ENCODE data around the gene CDC42SE2.
"Not testable (repeated sequence)": the region's sequence is repeated elsewhere in the genome, so short reads cannot be mapped to it uniquely, and the experiment has no call there.

Gene CDC42SE2

GRCh38 chr5:131371835-131372234 lies 108.0 kb downstream of the CDC42SE2 start:
- Histone ChIP-seq H3K4me1 (ENCODE audit: control insufficient read depth in 1 of 2, insufficient read depth in 2 of 2, low read length in 2 of 2) (peaks cover 0 to 7% of the 10 kb centered on the region in 2 donors), H3K9me3 (ENCODE audit: control insufficient read depth in 1 of 2, low read length in 2 of 2) (no peaks in the 10 kb centered on the region), H3K27ac (ENCODE audit: low read length) (no peak overlapping the region), H3K4me3 (ENCODE audit: low read depth in 1 of 2, low read length in 2 of 2) (no peak overlapping the region), H3K36me3 (ENCODE audit: control insufficient read depth in 1 of 2, insufficient read depth in 2 of 2, low read length in 2 of 2) (no peaks in the 10 kb centered on the region), H3K27me3 (ENCODE audit: low read depth, low read length) (no peaks in the 10 kb centered on the region)

DNA sequence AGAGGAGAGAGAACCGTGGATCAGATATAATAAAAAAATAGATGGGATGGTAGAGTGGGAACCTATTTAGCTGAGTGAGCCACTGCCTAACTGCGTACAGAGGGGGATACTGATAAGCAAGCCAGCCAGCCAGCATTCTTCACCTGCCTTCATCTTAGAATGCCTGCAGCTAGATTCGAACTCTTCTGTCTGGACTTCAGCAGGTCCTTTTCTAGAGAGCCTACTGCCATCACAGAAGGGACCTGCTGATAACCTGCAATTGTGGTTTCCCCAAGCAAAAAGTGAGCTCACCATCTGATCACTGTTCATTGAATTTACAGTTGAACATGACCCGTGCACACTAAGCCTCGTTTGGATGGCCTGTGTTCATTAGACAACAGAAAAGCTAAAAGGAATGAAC lies 109.4 kb downstream of the CDC42SE2 start:
- Histone ChIP-seq H3K27me3 (ENCODE audit: low read depth, low read length) (no peaks in the 10 kb centered on the region), H3K4me3 (ENCODE audit: low read depth in 1 of 2, low read length in 2 of 2) (no peak overlapping the region), H3K27ac (ENCODE audit: low read length) (no peak overlapping the region), H3K4me1 (ENCODE audit: control insufficient read depth in 1 of 2, insufficient read depth in 2 of 2, low read length in 2 of 2) (peaks cover 0 to 7% of the 10 kb centered on the region in 2 donors), H3K36me3 (ENCODE audit: control insufficient read depth in 1 of 2, insufficient read depth in 2 of 2, low read length in 2 of 2) (no peaks in the 10 kb centered on the region), H3K9me3 (ENCODE audit: control insufficient read depth in 1 of 2, low read length in 2 of 2) (no peaks in the 10 kb centered on the region)

DNA sequence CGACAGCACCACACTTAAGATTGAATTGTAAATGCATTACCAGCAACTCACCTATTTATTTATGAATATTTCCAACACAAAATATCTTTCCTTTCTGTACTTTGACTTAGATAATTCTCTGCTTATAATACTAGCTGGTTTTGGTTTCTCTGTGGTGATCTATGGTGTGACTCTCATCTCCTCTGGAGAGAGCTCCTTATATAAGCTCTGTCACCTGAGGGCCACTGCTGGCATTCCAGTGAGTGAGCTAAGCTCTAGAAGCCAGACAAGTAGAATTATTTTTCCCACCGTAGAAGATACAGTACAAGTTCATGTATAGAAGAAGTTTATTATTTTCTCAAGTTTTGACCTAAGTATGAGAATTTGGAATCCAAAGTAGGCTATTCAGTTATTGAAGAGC lies 111.5 kb downstream of the CDC42SE2 start:
- Histone ChIP-seq H3K4me3 (ENCODE audit: low read depth in 1 of 2, low read length in 2 of 2) (no peak overlapping the region), H3K27me3 (ENCODE audit: low read depth, low read length) (no peaks in the 10 kb centered on the region), H3K36me3 (ENCODE audit: control insufficient read depth in 1 of 2, insufficient read depth in 2 of 2, low read length in 2 of 2) (no peaks in the 10 kb centered on the region), H3K9me3 (ENCODE audit: control insufficient read depth in 1 of 2, low read length in 2 of 2) (no peaks in the 10 kb centered on the region), H3K4me1 (ENCODE audit: control insufficient read depth in 1 of 2, insufficient read depth in 2 of 2, low read length in 2 of 2) (peaks cover 7 to 11% of the 10 kb centered on the region in 2 donors), H3K27ac (ENCODE audit: low read length) (no peak overlapping the region)

- peaks cover 17 to 25% of the 10 kb centered on the region in 2 donors for H3K4me1 ChIP-seq (ENCODE audit: control insufficient read depth in 1 of 2, insufficient read depth in 2 of 2, low read length in 2 of 2)
- H3K4me3 ChIP-seq (ENCODE audit: low read depth in 1 of 2, low read length in 2 of 2) = no peak overlapping the region
- H3K27me3 ChIP-seq (ENCODE audit: low read depth, low read length) = no peaks in the 10 kb centered on the region
- H3K27ac ChIP-seq (ENCODE audit: low read length) = no peak overlapping the region
- no peaks in the 10 kb centered on the region for H3K9me3 ChIP-seq (ENCODE audit: control insufficient read depth in 1 of 2, low read length in 2 of 2)
- H3K36me3 ChIP-seq (ENCODE audit: control insufficient read depth in 1 of 2, insufficient read depth in 2 of 2, low read length in 2 of 2) = no peaks in the 10 kb centered on the region
Measured at GRCh38 chr5:131377346-131377745, 113.5 kb downstream of the CDC42SE2 start.

DNA sequence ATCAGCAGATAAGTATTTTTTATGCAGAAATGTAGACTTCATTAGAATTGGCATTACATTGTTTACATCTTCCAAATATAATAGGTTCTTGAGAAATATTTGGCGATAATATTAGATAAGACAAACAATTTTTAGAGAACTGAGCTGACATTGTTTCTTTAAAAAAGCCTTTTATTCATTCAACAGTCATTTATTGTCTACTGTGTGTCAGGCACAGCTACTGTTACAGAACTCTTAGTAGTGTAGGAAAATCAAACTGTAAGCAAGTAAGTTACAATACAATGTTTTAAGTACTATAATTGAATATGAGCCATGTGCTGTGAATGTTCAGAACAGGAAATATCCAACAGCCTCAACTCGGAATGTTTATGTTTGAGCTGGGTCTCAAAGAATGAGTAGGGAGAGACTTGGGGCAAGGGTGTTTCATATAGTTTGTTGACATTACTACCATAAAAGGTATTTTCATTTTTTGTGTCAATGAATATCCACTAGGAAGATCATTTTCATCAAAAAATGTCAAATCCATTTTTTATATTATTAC lies 114.0 kb downstream of the CDC42SE2 start:
- Histone ChIP-seq H3K9me3 (ENCODE audit: control insufficient read depth in 1 of 2, low read length in 2 of 2) (no peaks in the 10 kb centered on the region), H3K4me1 (ENCODE audit: control insufficient read depth in 1 of 2, insufficient read depth in 2 of 2, low read length in 2 of 2) (peaks cover 18 to 27% of the 10 kb centered on the region in 2 donors), H3K27ac (ENCODE audit: low read length) (no peak overlapping the region), H3K27me3 (ENCODE audit: low read depth, low read length) (no peaks in the 10 kb centered on the region), H3K36me3 (ENCODE audit: control insufficient read depth in 1 of 2, insufficient read depth in 2 of 2, low read length in 2 of 2) (no peaks in the 10 kb centered on the region), H3K4me3 (ENCODE audit: low read depth in 1 of 2, low read length in 2 of 2) (no peak overlapping the region)

DNA sequence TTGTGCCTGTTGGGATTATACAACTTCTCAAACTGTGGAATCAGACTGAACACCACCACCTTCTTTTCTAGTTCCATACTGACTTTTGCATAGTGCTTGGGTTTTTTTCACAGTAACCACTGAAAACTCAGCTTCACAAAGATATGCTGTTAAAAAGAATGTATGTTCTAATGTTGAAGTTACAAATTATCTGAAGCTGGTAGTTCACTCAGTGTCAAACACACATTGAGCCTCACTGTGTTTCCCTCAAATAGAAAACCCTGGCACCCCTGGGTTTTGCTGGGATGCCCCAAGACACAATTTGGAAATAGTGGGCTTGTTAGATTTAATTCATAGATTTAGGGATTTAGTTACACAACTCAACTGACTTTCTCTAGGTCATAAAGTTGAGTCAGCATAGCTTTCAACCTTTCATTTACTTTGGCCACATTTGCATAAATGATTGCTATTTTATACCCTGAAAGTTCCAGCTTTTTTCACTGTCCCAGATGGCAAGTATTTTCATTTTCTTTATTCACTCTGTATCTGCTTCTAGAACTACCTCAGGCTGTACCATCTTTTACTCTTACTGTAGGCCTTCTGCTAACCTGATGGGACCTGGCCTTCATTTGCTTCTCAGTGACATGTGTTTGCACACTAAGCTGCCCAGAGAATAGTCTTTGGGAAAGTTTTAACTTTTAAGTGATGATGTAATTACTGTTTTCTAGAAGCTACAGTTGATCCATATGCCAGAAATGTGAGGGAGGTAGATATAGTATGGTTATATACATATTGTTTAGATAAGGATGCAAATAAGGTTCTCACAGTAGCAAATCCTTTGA lies 115.1 kb downstream of the CDC42SE2 start:
- Histone ChIP-seq H3K4me3 (ENCODE audit: low read depth in 1 of 2, low read length in 2 of 2) (no peak overlapping the region), H3K4me1 (ENCODE audit: control insufficient read depth in 1 of 2, insufficient read depth in 2 of 2, low read length in 2 of 2) (peaks cover 18 to 27% of the 10 kb centered on the region in 2 donors), H3K9me3 (ENCODE audit: control insufficient read depth in 1 of 2, low read length in 2 of 2) (no peaks in the 10 kb centered on the region), H3K27me3 (ENCODE audit: low read depth, low read length) (no peaks in the 10 kb centered on the region), H3K36me3 (ENCODE audit: control insufficient read depth in 1 of 2, insufficient read depth in 2 of 2, low read length in 2 of 2) (no peaks in the 10 kb centered on the region), H3K27ac (ENCODE audit: low read length) (peak overlapping the region; percentile 77)

- H3K4me1 ChIP-seq (ENCODE audit: control insufficient read depth in 1 of 2, insufficient read depth in 2 of 2, low read length in 2 of 2) = peaks cover 14 to 27% of the 10 kb centered on the region in 2 donors
- H3K27ac ChIP-seq (ENCODE audit: low read length) = peak overlapping the region; percentile 77
- no peak overlapping the region for H3K4me3 ChIP-seq (ENCODE audit: low read depth in 1 of 2, low read length in 2 of 2)
- no peaks in the 10 kb centered on the region for H3K9me3 ChIP-seq (ENCODE audit: control insufficient read depth in 1 of 2, low read length in 2 of 2)
- no peaks in the 10 kb centered on the region for H3K27me3 ChIP-seq (ENCODE audit: low read depth, low read length)
- H3K36me3 ChIP-seq (ENCODE audit: control insufficient read depth in 1 of 2, insufficient read depth in 2 of 2, low read length in 2 of 2) = no peaks in the 10 kb centered on the region
Measured at GRCh38 chr5:131379723-131380122, 115.9 kb downstream of the CDC42SE2 start.

DNA sequence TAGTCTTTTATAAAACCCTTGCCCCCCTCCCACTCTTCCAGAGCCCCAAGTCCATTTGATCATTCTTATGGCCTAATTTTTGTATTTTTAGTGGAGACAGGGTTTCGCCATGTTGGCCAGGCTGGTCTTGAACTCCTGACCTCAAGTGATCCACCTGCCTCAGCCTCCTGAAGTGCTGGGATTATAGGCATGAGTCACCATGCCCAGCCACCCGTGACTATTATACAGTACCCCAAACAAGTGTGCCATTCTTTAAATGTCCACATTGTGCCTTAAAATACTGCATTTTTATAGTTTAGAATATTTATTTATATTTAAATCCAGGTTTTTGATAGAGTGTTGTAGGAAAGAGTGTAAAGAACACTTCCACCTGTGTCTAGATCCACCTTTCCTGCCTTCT lies 116.4 kb downstream of the CDC42SE2 start:
- H3K27ac ChIP-seq (ENCODE audit: low read length); H3K4me3 ChIP-seq (ENCODE audit: low read depth in 1 of 2, low read length in 2 of 2); H3K9me3 ChIP-seq (ENCODE audit: control insufficient read depth in 1 of 2, low read length in 2 of 2); H3K36me3 ChIP-seq (ENCODE audit: control insufficient read depth in 1 of 2, insufficient read depth in 2 of 2, low read length in 2 of 2); H3K27me3 ChIP-seq (ENCODE audit: low read depth, low read length): not testable (repeated sequence)
- H3K4me1 ChIP-seq (ENCODE audit: control insufficient read depth in 1 of 2, insufficient read depth in 2 of 2, low read length in 2 of 2) = peaks cover 11 to 27% of the 10 kb centered on the region in 2 donors

- Histone ChIP-seq H3K27ac (ENCODE audit: low read length) (peak overlapping the region; percentile 27), H3K4me3 (ENCODE audit: low read depth in 1 of 2, low read length in 2 of 2) (no peak overlapping the region), H3K36me3 (ENCODE audit: control insufficient read depth in 1 of 2, insufficient read depth in 2 of 2, low read length in 2 of 2) (peaks cover 0 to 2% of the 10 kb centered on the region in 2 donors), H3K27me3 (ENCODE audit: low read depth, low read length) (no peaks in the 10 kb centered on the region), H3K4me1 (ENCODE audit: control insufficient read depth in 1 of 2, insufficient read depth in 2 of 2, low read length in 2 of 2) (peaks cover 11 to 27% of the 10 kb centered on the region in 2 donors), H3K9me3 (ENCODE audit: control insufficient read depth in 1 of 2, low read length in 2 of 2) (no peaks in the 10 kb centered on the region)
Measured at GRCh38 chr5:131381021-131381420, 117.2 kb downstream of the CDC42SE2 start.

DNA sequence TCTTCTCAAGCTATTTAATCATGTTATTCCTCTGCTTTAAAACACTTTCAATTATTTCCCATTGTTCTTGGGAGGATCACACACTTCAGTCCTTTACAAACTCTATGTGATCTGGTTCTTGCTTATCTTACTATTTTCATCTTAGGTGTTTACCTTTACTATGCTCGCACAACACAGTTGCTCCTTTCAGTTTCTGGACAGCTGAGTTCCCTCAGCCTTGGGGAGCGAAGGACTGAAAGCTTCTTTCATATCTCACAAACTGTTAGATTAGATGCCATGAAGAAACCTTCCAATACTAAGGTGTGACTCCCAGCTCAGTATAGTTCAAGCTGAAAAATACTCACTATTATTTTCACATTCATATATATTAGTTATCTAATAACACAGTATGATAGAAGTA lies 117.9 kb downstream of the CDC42SE2 start:
- no peak overlapping the region for H3K4me3 ChIP-seq (ENCODE audit: low read depth in 1 of 2, low read length in 2 of 2)
- peaks cover 0 to 10% of the 10 kb centered on the region in 2 donors for H3K36me3 ChIP-seq (ENCODE audit: control insufficient read depth in 1 of 2, insufficient read depth in 2 of 2, low read length in 2 of 2)
- no peaks in the 10 kb centered on the region for H3K27me3 ChIP-seq (ENCODE audit: low read depth, low read length)
- H3K4me1 ChIP-seq (ENCODE audit: control insufficient read depth in 1 of 2, insufficient read depth in 2 of 2, low read length in 2 of 2) = peaks cover 11 to 27% of the 10 kb centered on the region in 2 donors
- no peak overlapping the region for H3K27ac ChIP-seq (ENCODE audit: low read length)
- H3K9me3 ChIP-seq (ENCODE audit: control insufficient read depth in 1 of 2, low read length in 2 of 2) = no peaks in the 10 kb centered on the region

DNA sequence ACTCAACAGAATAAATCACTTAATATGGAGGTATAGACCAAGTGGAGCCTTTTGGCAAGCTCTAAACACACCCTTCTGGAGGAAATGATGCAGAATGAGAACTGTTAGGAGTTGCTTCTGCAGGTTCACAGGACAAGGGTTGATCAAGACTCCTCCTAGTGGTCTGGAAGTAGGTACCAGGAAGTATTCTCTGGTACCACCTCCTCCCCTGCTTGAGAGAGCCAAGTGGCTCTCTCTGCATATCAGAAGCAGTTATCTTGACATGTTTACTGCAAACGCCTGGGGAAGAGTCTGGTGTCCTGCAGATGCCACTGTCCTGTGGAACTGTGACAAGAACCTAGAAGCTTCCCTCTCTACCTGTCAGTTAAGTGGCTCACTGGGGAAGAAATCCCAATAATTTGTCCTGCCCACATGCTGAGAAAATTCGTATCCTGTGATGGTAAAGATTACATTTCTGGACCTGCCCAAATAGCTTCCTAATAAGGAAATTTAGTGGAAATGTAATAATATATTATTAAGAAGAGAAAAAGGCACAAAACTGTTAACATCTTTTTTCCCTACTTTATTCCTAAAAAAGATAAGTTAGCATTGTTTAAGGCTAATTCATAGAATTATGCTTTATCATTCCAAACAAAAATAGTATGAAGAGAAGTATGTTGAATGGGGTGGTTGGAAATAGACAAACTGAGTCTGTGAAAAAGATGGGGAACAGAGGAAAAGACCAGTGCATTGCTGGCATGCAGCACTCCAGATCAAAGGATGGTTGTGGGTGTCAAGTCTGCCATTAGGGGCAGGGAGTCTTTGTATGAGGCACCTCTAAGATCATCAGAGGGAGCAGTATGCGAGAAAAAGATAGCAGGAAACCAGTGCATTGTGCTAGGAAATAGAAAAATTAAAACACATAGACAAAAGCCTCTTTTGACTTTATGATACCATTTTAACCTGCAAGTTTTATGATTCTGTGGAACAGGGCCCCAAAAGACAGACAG lies 118.8 kb downstream of the CDC42SE2 start:
- Histone ChIP-seq H3K27me3 (ENCODE audit: low read depth, low read length) (no peaks in the 10 kb centered on the region), H3K27ac (ENCODE audit: low read length) (no peak overlapping the region), H3K9me3 (ENCODE audit: control insufficient read depth in 1 of 2, low read length in 2 of 2) (no peaks in the 10 kb centered on the region), H3K4me3 (ENCODE audit: low read depth in 1 of 2, low read length in 2 of 2) (no peak overlapping the region), H3K36me3 (ENCODE audit: control insufficient read depth in 1 of 2, insufficient read depth in 2 of 2, low read length in 2 of 2) (peaks cover 0 to 11% of the 10 kb centered on the region in 2 donors), H3K4me1 (ENCODE audit: control insufficient read depth in 1 of 2, insufficient read depth in 2 of 2, low read length in 2 of 2) (peaks cover 11 to 27% of the 10 kb centered on the region in 2 donors)
